ENCODE results near the gene PLPP3.

DNA sequence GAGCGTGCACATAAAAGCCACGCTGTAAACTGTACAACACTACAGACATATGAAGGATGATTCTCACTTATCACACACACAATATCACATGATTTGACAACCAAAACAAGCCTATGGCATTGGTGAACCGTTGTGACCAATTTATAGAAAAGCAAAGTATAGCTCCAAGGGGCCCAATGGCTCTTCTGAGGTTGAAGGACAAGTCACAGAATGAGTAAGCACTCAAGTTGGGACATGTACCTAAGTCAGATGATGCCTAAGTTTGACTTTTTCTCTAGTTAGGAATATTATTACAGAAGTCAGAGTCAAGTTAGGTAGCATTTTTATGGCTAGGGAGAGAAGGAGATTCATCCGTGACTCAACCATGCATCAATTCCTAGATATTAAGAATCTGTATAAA lies 45.7 kb downstream of the PLPP3 start:
- TF ChIP-seq, protein P1, sequence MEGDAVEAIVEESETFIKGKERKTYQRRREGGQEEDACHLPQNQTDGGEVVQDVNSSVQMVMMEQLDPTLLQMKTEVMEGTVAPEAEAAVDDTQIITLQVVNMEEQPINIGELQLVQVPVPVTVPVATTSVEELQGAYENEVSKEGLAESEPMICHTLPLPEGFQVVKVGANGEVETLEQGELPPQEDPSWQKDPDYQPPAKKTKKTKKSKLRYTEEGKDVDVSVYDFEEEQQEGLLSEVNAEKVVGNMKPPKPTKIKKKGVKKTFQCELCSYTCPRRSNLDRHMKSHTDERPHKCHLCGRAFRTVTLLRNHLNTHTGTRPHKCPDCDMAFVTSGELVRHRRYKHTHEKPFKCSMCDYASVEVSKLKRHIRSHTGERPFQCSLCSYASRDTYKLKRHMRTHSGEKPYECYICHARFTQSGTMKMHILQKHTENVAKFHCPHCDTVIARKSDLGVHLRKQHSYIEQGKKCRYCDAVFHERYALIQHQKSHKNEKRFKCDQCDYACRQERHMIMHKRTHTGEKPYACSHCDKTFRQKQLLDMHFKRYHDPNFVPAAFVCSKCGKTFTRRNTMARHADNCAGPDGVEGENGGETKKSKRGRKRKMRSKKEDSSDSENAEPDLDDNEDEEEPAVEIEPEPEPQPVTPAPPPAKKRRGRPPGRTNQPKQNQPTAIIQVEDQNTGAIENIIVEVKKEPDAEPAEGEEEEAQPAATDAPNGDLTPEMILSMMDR (IDR thresholded peaks at IDR 0.05) = no peak
- TF ChIP-seq POLR2AphosphoS5 (IDR thresholded peaks at IDR 0.05) = no peak

Data from prostate gland (tissue), 2 donors.